ENCODE data around the gene RGS19. TPM values are rescaled to one million over a fixed set of nuclear protein-coding genes. Genes with fewer than 3 reads are reported as not detected.
"Not testable (repeated sequence)": the region's sequence is repeated elsewhere in the genome, so short reads cannot be mapped to it uniquely, and the experiment has no call there.

The RGS19 gene
- total and polyA plus RNA-seq, 2 of the 8 experiments (the other 6 are each of a cell fraction or from before 2014, with no cell fraction given): 12.7 to 16.8 TPM

DNA sequence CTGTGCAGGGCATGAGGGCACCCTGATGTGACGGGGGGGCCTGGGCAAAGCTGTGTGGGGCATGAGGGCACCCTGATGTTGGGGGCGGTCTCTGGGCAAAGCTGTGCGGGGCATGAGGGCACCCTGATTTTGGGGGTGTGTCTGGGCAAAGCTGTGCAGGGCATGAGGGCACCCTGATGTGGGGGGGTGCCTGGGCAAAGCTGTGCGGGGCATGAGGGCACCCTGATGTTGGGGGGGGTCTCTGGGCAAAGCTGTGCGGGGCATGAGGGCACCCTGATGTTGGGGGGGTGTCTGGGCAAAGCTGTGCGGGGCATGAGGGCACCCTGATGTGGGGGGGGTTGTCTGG lies 38.1 kb upstream of the RGS19 start:
- H2BK20ac ChIP-seq (ENCODE audit: low read length); H3K14ac ChIP-seq (ENCODE audit: insufficient read length); H2AFZ ChIP-seq (ENCODE audit: low read length); FAIRE-seq; H2BK12ac ChIP-seq (ENCODE audit: low read depth, low read length); H3K18ac ChIP-seq (ENCODE audit: extremely low read depth, low read length); H3K9me3 ChIP-seq (ENCODE audit: insufficient read depth in 2 of 2, low read depth in 1 of 2, low read length in 1 of 2); H3K36me3 ChIP-seq (ENCODE audit: control insufficient read depth in 2 of 4, insufficient read depth in 4 of 4, low read length in 3 of 4); POLR2A ChIA-PET (ENCODE audit: partially characterized antibody); H4K5ac ChIP-seq (ENCODE audit: insufficient read length, low read depth, low read length); H2BK15ac ChIP-seq (ENCODE audit: low read length); H3K27me3 ChIP-seq (replicated peaks in 1 of 4; ENCODE audit: control insufficient read depth in 3 of 4, extremely low read depth in 1 of 4, insufficient read depth in 3 of 4, low read length in 3 of 4); H3K4ac ChIP-seq (replicated peaks; ENCODE audit: insufficient read length, low read depth, low read length); H3K23ac ChIP-seq (ENCODE audit: insufficient read length); H3K27ac ChIP-seq (ENCODE audit: low read depth, low read length); H3K79me1 ChIP-seq (ENCODE audit: low read depth, low read length); H4K20me1 ChIP-seq (replicated peaks in 1 of 2; ENCODE audit: control insufficient read depth in 1 of 2, insufficient read depth in 2 of 2, low read length in 2 of 2); H3K4me2 ChIP-seq (ENCODE audit: insufficient read depth in 1 of 2, low read depth in 2 of 2, low read length in 2 of 2); H2BK5ac ChIP-seq (ENCODE audit: low read depth, low read length); H3K23me2 ChIP-seq (ENCODE audit: low read depth, low read length); H4K91ac ChIP-seq (replicated peaks; ENCODE audit: insufficient read length, low read length); H2BK120ac ChIP-seq (replicated peaks; ENCODE audit: low read depth, low read length); H3K79me2 ChIP-seq (ENCODE audit: control insufficient read depth in 1 of 2, insufficient read depth in 2 of 2, low read length in 2 of 2); H3K4me1 ChIP-seq (replicated peaks in 1 of 4; ENCODE audit: control insufficient read depth in 3 of 4, insufficient read depth in 4 of 4, low read length in 3 of 4); DNase-seq (ENCODE audit: low read depth in 1 of 2, low spot score in 2 of 2); H4K8ac ChIP-seq (ENCODE audit: extremely low read depth, insufficient read depth, low read length); H3K56ac ChIP-seq (replicated peaks; ENCODE audit: insufficient read length, low read depth, low read length); H3K9ac ChIP-seq (replicated peaks in 1 of 4; ENCODE audit: extremely low read depth in 1 of 4, low read depth in 3 of 4, low read length in 3 of 4); H2AK5ac ChIP-seq (ENCODE audit: low read depth, low read length); H3K4me3 ChIP-seq (ENCODE audit: extremely low read depth in 1 of 4, insufficient read depth in 2 of 4, low read depth in 3 of 4, low read length in 4 of 4): not testable (repeated sequence)
- no CpG with 5 or more reads among the region's 6 CpGs for WGBS, 2 experiments (ENCODE audit: extremely low coverage in 1 of 2, insufficient coverage in 1 of 2, insufficient read length in 1 of 2, insufficient replicate concordance in 2 of 2, low coverage in 1 of 2, low lambda C conversion rate in 2 of 2, missing lambda C conversion rate in 1 of 2)
- CTCF ChIA-PET (ENCODE audit: partially characterized antibody): interaction anchor here (1.1 to 10.1 kb wide), 4 partner anchors 9 to 60 kb away, joined by 4 to 144 read pairs (median 9); partner anchors contain the start of genes LKAAEAR1, OPRL1 and RGS19
